GM18498 (cell line): ENCODE data around the gene ARPC4.

Experiments used
- ATAC-seq: cut with Tn5 transposase; IDR thresholded peaks from one replicate; pipeline ENCODE4 v1.9.1; 2021; ENCODE audit warnings: mild to moderate bottlenecking, moderate library complexity; ENCODE audit not compliant: unreplicated experiment

ARPC4 gene

GRCh38 chr3:9787714-9788113 is 5.2 kb upstream of the ARPC4 start:
- no peak for ATAC-seq

- ATAC-seq = no peak
Observed at GRCh38 chr3:9791127-9791526, 1.8 kb upstream of the ARPC4 start.

- no peak for ATAC-seq
Observed at GRCh38 chr3:9791790-9792404, 985 bp upstream of the ARPC4 start.

GRCh38 chr3:9793161-9793781 is 389 bp downstream of the ARPC4 start:
- peak; percentile 2 for ATAC-seq

GRCh38 chr3:9794400-9794799 is 1.5 kb downstream of the ARPC4 start:
- no peak for ATAC-seq

GRCh38 chr3:9795207-9795606 is 2.3 kb downstream of the ARPC4 start:
- no peak for ATAC-seq

GRCh38 chr3:9797196-9797945 is 4.5 kb downstream of the ARPC4 start:
- no peak for ATAC-seq

GRCh38 chr3:9800529-9800928 is 7.6 kb downstream of the ARPC4 start:
- no peak for ATAC-seq

GRCh38 chr3:9803494-9803893 is 10.6 kb downstream of the ARPC4 start:
- ATAC-seq = no peak

GRCh38 chr3:9804996-9805395 is 12.1 kb downstream of the ARPC4 start:
- no peak for ATAC-seq

GRCh38 chr3:9806137-9806536 is 13.3 kb downstream of the ARPC4 start:
- ATAC-seq = no peak

- no peak for ATAC-seq
Observed at GRCh38 chr3:9806688-9807589, 14.1 kb downstream of the ARPC4 start.

GRCh38 chr3:9807981-9808344 is 15.1 kb downstream of the ARPC4 start:
- no peak for ATAC-seq

- ATAC-seq = peak; percentile 59
Observed at GRCh38 chr3:9808345-9809037, 15.6 kb downstream of the ARPC4 start.

- no peak for ATAC-seq
Observed at GRCh38 chr3:9809239-9809614, 16.3 kb downstream of the ARPC4 start.

- peak; percentile 54 for ATAC-seq
Observed at GRCh38 chr3:9809615-9810432, 16.9 kb downstream of the ARPC4 start, which contains the start of gene TTLL3. TTLL3 (plus strand) TSS chr3:9810262; CDS start chr3:9810662, 400 bp downstream.

- no peak for ATAC-seq
Observed at GRCh38 chr3:9810433-9810770, 17.5 kb downstream of the ARPC4 start.

- no peak for ATAC-seq
Observed at GRCh38 chr3:9810846-9811245, 18.0 kb downstream of the ARPC4 start.

- no peak for ATAC-seq
Observed at GRCh38 chr3:9812870-9813483, 20.1 kb downstream of the ARPC4 start.
